DOHH2 (cell line): Measurements from ENCODE around the gene ATG10.

Experiments used
- H3F3A ChIP-seq: fragments of 200-600 bp; sonication (generic), shearing (Covaris generic); 2 replicates; pipeline ENCODE4 v1.6.0; 2016; ENCODE audit warnings: antibody characterized with exemption, mild to moderate bottlenecking; ENCODE audit not compliant: control insufficient read depth, insufficient read depth
- H3K27ac ChIP-seq: fragments of 200-600 bp; sonication (generic); 2 replicates; pipeline ENCODE4 v1.5.1; 2014; ENCODE audit warnings: low read depth, mild to moderate bottlenecking, low read length, moderate library complexity
- H3K27me3 ChIP-seq: fragments of 200-600 bp; sonication (generic); 2 replicates; pipeline ENCODE4 v1.6.1; 2014; ENCODE audit warnings: mild to moderate bottlenecking, low read length, mixed read lengths; ENCODE audit not compliant: control insufficient read depth
- H3K36me3 ChIP-seq: fragments of 200-600 bp; sonication (generic); 2 replicates; pipeline ENCODE4 v1.6.1; 2014; ENCODE audit warnings: mild to moderate bottlenecking, low read length, moderate library complexity, mixed read lengths; ENCODE audit not compliant: control insufficient read depth
- H3K4me1 ChIP-seq: fragments of 200-600 bp; sonication (generic); 2 replicates; pipeline ENCODE4 v1.6.1; 2014; ENCODE audit warnings: mild to moderate bottlenecking, low read length, mixed read lengths; ENCODE audit not compliant: control insufficient read depth
- H3K4me2 ChIP-seq: fragments of 200-600 bp; sonication (generic); 2 replicates; pipeline ENCODE4 v1.6.0; 2014; ENCODE audit warnings: mild to moderate bottlenecking, low read length, moderate library complexity
- H3K4me3 ChIP-seq: fragments of 200-600 bp; sonication (generic); 2 replicates; pipeline ENCODE4 v1.5.1; 2014; ENCODE audit warnings: mild to moderate bottlenecking, low read length, mixed read lengths
- H3K79me2 ChIP-seq: fragments of 200-600 bp; sonication (generic); 2 replicates; pipeline ENCODE4 v1.6.1; 2014; ENCODE audit warnings: mild to moderate bottlenecking, low read length, mixed read lengths; ENCODE audit not compliant: control insufficient read depth
- H3K9me2 ChIP-seq: fragments of 200-600 bp; sonication (generic); replicated peaks from 2 replicates; pipeline ENCODE4 v1.6.1; 2014; ENCODE audit warnings: mild to moderate bottlenecking, low read length, mixed read lengths; ENCODE audit not compliant: control insufficient read depth
- H3K9me3 ChIP-seq: fragments of 200-600 bp; sonication (generic); 2 replicates; pipeline ENCODE4 v1.6.1; 2014; ENCODE audit warnings: antibody characterized with exemption, low read length, mixed read lengths; ENCODE audit not compliant: control insufficient read depth, insufficient read depth
- H4K20me1 ChIP-seq: fragments of 200-600 bp; sonication (generic); 2 replicates; pipeline ENCODE4 v1.6.0; 2014; ENCODE audit warnings: low read depth, mild to moderate bottlenecking, antibody characterized with exemption, low read length, moderate library complexity; ENCODE audit not compliant: control insufficient read depth, insufficient read depth
- CTCF ChIP-seq: fragments of 200-600 bp; sonication (generic); IDR thresholded peaks from one replicate; pipeline ENCODE4 v1.5.1; 2014; ENCODE audit warnings: antibody characterized with exemption, mild to moderate bottlenecking, low read depth, low read length; ENCODE audit not compliant: poor library complexity, severe bottlenecking
- EZH2phosphoT487 ChIP-seq: fragments of 200-600 bp; sonication (generic); IDR thresholded peaks from 2 replicates; pipeline ENCODE4 v1.6.1; 2017; ENCODE audit warnings: borderline replicate concordance, mild to moderate bottlenecking, antibody characterized with exemption, low read length, moderate library complexity, mixed read lengths

The ATG10 gene

GRCh38 chr5:82174919-82175219, 203.0 kb downstream of the ATG10 start:
- H4K20me1 ChIP-seq, result no peaks in the 10 kb centered on the region
- peak overlapping the region; percentile 47 for H3K4me3 ChIP-seq
- H3K27me3 ChIP-seq, result no peaks in the 10 kb centered on the region
- H3F3A ChIP-seq, result peaks cover 4% of the 10 kb centered on the region; the same call in 1 of the 2 replicates
- H3K27ac ChIP-seq, result no peak overlapping the region; the same call in 1 of the 2 replicates
- H3K4me1 ChIP-seq, result peaks cover 22% of the 10 kb centered on the region
- no peaks in the 10 kb centered on the region for H3K79me2 ChIP-seq
- H3K9me3 ChIP-seq, result no peaks in the 10 kb centered on the region
- H3K9me2 ChIP-seq, result no peaks in the 10 kb centered on the region
- TF ChIP-seq CTCF (no peak), EZH2phosphoT487 (no peak)
- no peaks in the 10 kb centered on the region for H3K36me3 ChIP-seq
- peak overlapping the region; percentile 67 for H3K4me2 ChIP-seq

- TF ChIP-seq EZH2phosphoT487, result no peak
- no peak for TF ChIP-seq CTCF
- H3K9me2 ChIP-seq, result no peaks in the 10 kb centered on the region
- no peaks in the 10 kb centered on the region for H4K20me1 ChIP-seq
- H3K27me3 ChIP-seq, result no peaks in the 10 kb centered on the region
- peaks cover 4% of the 10 kb centered on the region; the same call in 1 of the 2 replicates for H3F3A ChIP-seq
- no peak overlapping the region for H3K4me2 ChIP-seq
- H3K27ac ChIP-seq, result no peak overlapping the region
- no peaks in the 10 kb centered on the region for H3K9me3 ChIP-seq
- peaks cover 18% of the 10 kb centered on the region for H3K4me1 ChIP-seq
- no peaks in the 10 kb centered on the region for H3K36me3 ChIP-seq
- no peak overlapping the region for H3K4me3 ChIP-seq
- H3K79me2 ChIP-seq, result no peaks in the 10 kb centered on the region
Measured at GRCh38 chr5:82176115-82176814, 204.4 kb downstream of the ATG10 start.

- Histone ChIP-seq H3K9me2 (no peaks in the 10 kb centered on the region), H3K4me2 (no peak overlapping the region), H4K20me1 (no peaks in the 10 kb centered on the region), H3K36me3 (no peaks in the 10 kb centered on the region), H3F3A (peaks cover 4% of the 10 kb centered on the region; the same call in 1 of the 2 replicates), H3K4me3 (no peak overlapping the region), H3K79me2 (no peaks in the 10 kb centered on the region), H3K27me3 (no peaks in the 10 kb centered on the region), H3K4me1 (peaks cover 17% of the 10 kb centered on the region), H3K9me3 (no peaks in the 10 kb centered on the region), H3K27ac (no peak overlapping the region)
- TF ChIP-seq CTCF, result no peak
- TF ChIP-seq EZH2phosphoT487, result no peak
Measured at GRCh38 chr5:82178378-82178777, 206.6 kb downstream of the ATG10 start.

- Histone ChIP-seq H3K4me1 (no peaks in the 10 kb centered on the region), H4K20me1 (no peaks in the 10 kb centered on the region), H3K4me2 (no peak overlapping the region), H3F3A (no peaks in the 10 kb centered on the region), H3K36me3 (no peaks in the 10 kb centered on the region), H3K4me3 (no peak overlapping the region), H3K27me3 (no peaks in the 10 kb centered on the region), H3K9me3 (no peaks in the 10 kb centered on the region), H3K27ac (no peak overlapping the region), H3K79me2 (no peaks in the 10 kb centered on the region), H3K9me2 (no peaks in the 10 kb centered on the region)
- TF ChIP-seq EZH2phosphoT487 (no peak), CTCF (no peak)
Measured at GRCh38 chr5:82182662-82183061, 210.8 kb downstream of the ATG10 start.
